HCT116 (cell line): Measurements from ENCODE around the gene AMOTL2. TPM values are rescaled to one million over a fixed set of nuclear protein-coding genes. Genes with fewer than 3 reads are reported as not detected.

Source experiments
- ATAC-seq: fragments of 200-7000 bp; cut with Tn5 transposase; 2 replicates; pipeline ENCODE4 v1.9.1; 2020; ENCODE audit warnings: mild to moderate bottlenecking, moderate library complexity
- BruUV-seq: library from RNA; stranded (reverse); fragments of 400-500 nt; replicated peaks from 2 replicates; lab custom pipeline; 2021; lab: Mats Ljungman, UMichigan
- CTCF ChIA-PET: fragments of 300-600 bp; sonication (Branson Sonifier 250); formaldehyde crosslinking; loops from one replicate; lab custom pipeline; 2021; ENCODE audit warnings: antibody characterized with exemption; lab: Charles Lee
- POLR2A ChIA-PET: fragments of 300-600, 350-600 bp; sonication (Branson Sonifier 250); formaldehyde crosslinking; loops from one replicate; lab custom pipeline; 2021; ENCODE audit warnings: antibody characterized with exemption; lab: Charles Lee
- RAD21 ChIA-PET, 2 experiments: fragments of 300-600 bp; sonication (Branson Sonifier 250); formaldehyde crosslinking; loops; one replicate each; lab custom pipeline; 2023; ENCODE audit warnings: low total read pairs in 2 of 2; ENCODE audit not compliant: uncharacterized antibody in 2 of 2, unreplicated experiment in 2 of 2, low non-redundant PET in 1 of 2; lab: Charles Lee
- DNase-seq: peaks from one replicate; pipeline ENCODE4 v3.0.0-alpha.2; 2010; ENCODE audit warnings: low read depth, low spot score
- H2AFZ ChIP-seq: fragments of 200-600 bp; shearing (Covaris generic), sonication (generic); 2 replicates; pipeline ENCODE4 v1.6.1; 2017; ENCODE audit warnings: low read depth, mixed run types, mixed read lengths, antibody characterized with exemption, low read length; ENCODE audit not compliant: poor library complexity, severe bottlenecking
- H3K27ac ChIP-seq: 2 replicates; pipeline ENCODE4 v1.5.1; 2012; ENCODE audit warnings: low read depth, low read length
- H3K27me3 ChIP-seq: fragments of 200-600 bp; sonication (generic); 2 replicates; pipeline ENCODE4 v1.6.1; 2016; ENCODE audit warnings: mixed run types, low read length, mixed read lengths; ENCODE audit not compliant: insufficient read depth
- H3K36me3 ChIP-seq, 2 experiments: fragments of 200-500 bp in 1 of 2; fragments of 200-600 bp in 1 of 2; sonication (Bioruptor generic) in 1 of 2; sonication (generic) in 1 of 2; 2 replicates each; pipeline versions ENCODE4 v1.5.1 to v1.6.1; 2014 to 2016; ENCODE audit warnings: low read length in 2 of 2, inconsistent platforms in 1 of 2, mixed read lengths in 1 of 2, mixed run types in 1 of 2; ENCODE audit not compliant: insufficient read depth in 2 of 2, control insufficient read depth in 1 of 2
- H3K4me1 ChIP-seq, 2 experiments: fragments of 200-600 bp in 1 of 2; sonication (generic) in 1 of 2; 2 replicates each; pipeline versions ENCODE4 v1.5.1 to v1.6.1; 2012 to 2017; ENCODE audit warnings: low read length in 2 of 2, inconsistent platforms in 1 of 2, mild to moderate bottlenecking in 1 of 2, mixed read lengths in 1 of 2, mixed run types in 1 of 2, moderate library complexity in 1 of 2; ENCODE audit not compliant: insufficient read depth in 2 of 2, control insufficient read depth in 1 of 2
- H3K4me2 ChIP-seq: fragments of 200-600 bp; sonication (generic); 2 replicates; pipeline ENCODE4 v1.6.1; 2017; ENCODE audit warnings: mixed run types, low read length, mixed read lengths
- H3K4me3 ChIP-seq, 2 experiments: fragments of 200-600 bp in 1 of 2; sonication (generic) in 1 of 2; replicated peaks in 1 of 2; 2 replicates each; pipeline ENCODE4 v1.5.1; 2011 to 2016; ENCODE audit warnings: low read length in 2 of 2, control low read depth in 1 of 2, low read depth in 1 of 2, mild to moderate bottlenecking in 1 of 2, mixed read lengths in 1 of 2, mixed run types in 1 of 2
- H3K79me2 ChIP-seq: fragments of 200-600 bp; sonication (generic); 2 replicates; pipeline ENCODE4 v1.6.1; 2017; ENCODE audit warnings: mild to moderate bottlenecking, mixed run types, low read length, moderate library complexity, mixed read lengths; ENCODE audit not compliant: insufficient read depth
- H3K9ac ChIP-seq: fragments of 200-600 bp; sonication (generic); 2 replicates; pipeline ENCODE4 v1.6.1; 2016; ENCODE audit warnings: low read length, mixed read lengths
- H3K9me2 ChIP-seq: fragments of 200-600 bp; sonication (generic), shearing (Covaris generic); 2 replicates; pipeline ENCODE4 v1.6.1; 2017; ENCODE audit warnings: mixed run types, mild to moderate bottlenecking, moderate library complexity; ENCODE audit not compliant: insufficient read depth
- H3K9me3 ChIP-seq, 2 experiments: fragments of 200-500 bp in 1 of 2; fragments of 200-600 bp in 1 of 2; sonication (Bioruptor generic) in 1 of 2; sonication (generic) in 1 of 2; 2 replicates each; pipeline ENCODE4 v1.6.1; 2014 to 2017; ENCODE audit warnings: low read length in 2 of 2, mixed read lengths in 2 of 2, inconsistent platforms in 1 of 2, low read depth in 1 of 2, mild to moderate bottlenecking in 1 of 2, mixed run types in 1 of 2, moderate library complexity in 1 of 2; ENCODE audit not compliant: control insufficient read depth in 1 of 2, insufficient read depth in 1 of 2
- H4K20me1 ChIP-seq: fragments of 200-600 bp; sonication (generic), shearing (Covaris generic); 2 replicates; pipeline ENCODE4 v1.6.1; 2017; ENCODE audit warnings: mixed run types, mild to moderate bottlenecking, moderate library complexity; ENCODE audit not compliant: insufficient read depth
- FOSL1 ChIP-seq: IDR thresholded peaks from 2 replicates; pipeline ENCODE4 v1.6.1; 2012; ENCODE audit warnings: low read depth
- ZNF274 ChIP-seq: fragments of 200-500 bp; sonication (Bioruptor generic); IDR thresholded peaks from 2 replicates; pipeline ENCODE4 v1.6.1; 2014; ENCODE audit warnings: mild to moderate bottlenecking, low read depth, low read length, inconsistent platforms
- intact Hi-C: fragments of 100-400 bp; cut with micrococcal nuclease; formaldehyde crosslinking; loops from 2 replicates; pipeline ENCODE4 v1.10.0; 2022
- total RNA-seq: library from RNA; stranded (reverse); gene quantifications from one replicate; pipeline ENCODE4 v1.2.1, GENCODE V29; 2021; ENCODE audit not compliant: unreplicated experiment
- TF ChIP-seq, protein P1 (sequence below): IDR thresholded peaks from 2 replicates; pipeline ENCODE4 v1.6.1; 2012; ENCODE audit warnings: low read depth
- TF ChIP-seq, protein P2 (sequence below), 3 experiments: fragments of 200-600 bp in 1 of 3; sonication (generic) in 1 of 3; IDR thresholded peaks in 2 of 3; conservative IDR thresholded peaks in 1 of 3; 2 replicates each; pipeline ENCODE4 v1.5.1; 2012 to 2017; ENCODE audit warnings: low read depth in 2 of 3, low read length in 2 of 3, antibody characterized with exemption in 1 of 3, borderline replicate concordance in 1 of 3, control low read depth in 1 of 3, mild to moderate bottlenecking in 1 of 3, mixed read lengths in 1 of 3, mixed run types in 1 of 3, moderate library complexity in 1 of 3; ENCODE audit not compliant: insufficient read depth in 1 of 3

The AMOTL2 gene
- total RNA-seq, 1 experiment from 2014 or later, result 54.0 TPM

DNA sequence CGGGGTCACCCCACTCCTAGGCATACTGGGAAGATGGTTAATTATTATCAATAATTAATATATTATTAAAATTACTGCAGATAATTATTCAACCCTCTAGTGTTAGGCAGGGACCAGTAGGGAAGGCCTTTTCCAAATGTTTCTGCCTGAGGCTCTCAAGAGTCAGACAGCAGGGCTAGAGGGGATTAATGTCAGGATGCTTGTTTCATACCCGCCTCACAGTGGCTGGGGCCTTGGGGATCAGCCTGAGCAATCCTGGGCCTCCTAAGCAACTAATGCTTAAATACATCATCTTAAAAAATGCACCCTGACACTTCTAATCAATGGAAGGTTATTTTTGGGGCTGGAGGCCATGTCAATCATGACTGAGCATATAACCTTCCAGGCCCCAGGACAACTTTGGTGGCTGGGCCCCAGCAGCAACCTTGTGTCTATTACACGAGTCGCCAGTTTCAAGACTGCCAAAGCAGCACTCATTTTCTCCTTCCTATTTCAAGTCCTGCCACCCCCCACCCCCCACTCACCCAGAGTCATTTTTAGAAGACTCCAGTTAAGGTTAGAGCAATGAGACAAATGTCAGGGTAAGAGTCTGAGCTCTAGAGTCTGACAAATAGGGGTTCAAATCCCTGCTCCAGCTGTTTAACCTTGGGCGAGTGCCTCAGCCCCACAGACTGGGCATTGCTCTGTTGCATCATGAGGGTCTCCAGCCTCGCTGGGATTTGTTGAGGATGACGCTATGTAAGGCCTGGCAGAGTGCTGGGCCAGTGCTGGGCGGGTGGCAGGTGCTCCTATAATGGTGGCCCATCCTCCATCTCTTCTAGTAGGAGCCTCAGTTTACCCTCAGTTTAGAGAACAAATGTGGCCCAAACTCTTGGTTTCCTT is 6.1 kb downstream of the AMOTL2 start:
- peaks cover 61% of the 10 kb centered on the region for H3K79me2 ChIP-seq
- POLR2A ChIA-PET, result no interaction called here
- no peak overlapping the region for H3K27ac ChIP-seq
- peaks cover 16 to 73% of the 10 kb centered on the region in 2 experiments for H3K36me3 ChIP-seq
- ATAC-seq, result no peak
- no peak for DNase-seq
- H3K4me1 ChIP-seq, result peaks cover 48 to 98% of the 10 kb centered on the region in 2 experiments
- H4K20me1 ChIP-seq, result peaks cover 9% of the 10 kb centered on the region; the same call in 1 of the 2 replicates
- no peaks in the 10 kb centered on the region for H3K9me3 ChIP-seq
- CTCF ChIA-PET, result interaction anchor here (1.2 kb wide), 1 partner anchor 105 kb away, joined by 3 read pairs; no protein-coding TSS in a partner anchor
- H3K9ac ChIP-seq, result no peak overlapping the region
- H3K27me3 ChIP-seq, result no peaks in the 10 kb centered on the region
- TF ChIP-seq ZNF274 (no peak), FOSL1 (no peak)
- TF ChIP-seq, protein P1, sequence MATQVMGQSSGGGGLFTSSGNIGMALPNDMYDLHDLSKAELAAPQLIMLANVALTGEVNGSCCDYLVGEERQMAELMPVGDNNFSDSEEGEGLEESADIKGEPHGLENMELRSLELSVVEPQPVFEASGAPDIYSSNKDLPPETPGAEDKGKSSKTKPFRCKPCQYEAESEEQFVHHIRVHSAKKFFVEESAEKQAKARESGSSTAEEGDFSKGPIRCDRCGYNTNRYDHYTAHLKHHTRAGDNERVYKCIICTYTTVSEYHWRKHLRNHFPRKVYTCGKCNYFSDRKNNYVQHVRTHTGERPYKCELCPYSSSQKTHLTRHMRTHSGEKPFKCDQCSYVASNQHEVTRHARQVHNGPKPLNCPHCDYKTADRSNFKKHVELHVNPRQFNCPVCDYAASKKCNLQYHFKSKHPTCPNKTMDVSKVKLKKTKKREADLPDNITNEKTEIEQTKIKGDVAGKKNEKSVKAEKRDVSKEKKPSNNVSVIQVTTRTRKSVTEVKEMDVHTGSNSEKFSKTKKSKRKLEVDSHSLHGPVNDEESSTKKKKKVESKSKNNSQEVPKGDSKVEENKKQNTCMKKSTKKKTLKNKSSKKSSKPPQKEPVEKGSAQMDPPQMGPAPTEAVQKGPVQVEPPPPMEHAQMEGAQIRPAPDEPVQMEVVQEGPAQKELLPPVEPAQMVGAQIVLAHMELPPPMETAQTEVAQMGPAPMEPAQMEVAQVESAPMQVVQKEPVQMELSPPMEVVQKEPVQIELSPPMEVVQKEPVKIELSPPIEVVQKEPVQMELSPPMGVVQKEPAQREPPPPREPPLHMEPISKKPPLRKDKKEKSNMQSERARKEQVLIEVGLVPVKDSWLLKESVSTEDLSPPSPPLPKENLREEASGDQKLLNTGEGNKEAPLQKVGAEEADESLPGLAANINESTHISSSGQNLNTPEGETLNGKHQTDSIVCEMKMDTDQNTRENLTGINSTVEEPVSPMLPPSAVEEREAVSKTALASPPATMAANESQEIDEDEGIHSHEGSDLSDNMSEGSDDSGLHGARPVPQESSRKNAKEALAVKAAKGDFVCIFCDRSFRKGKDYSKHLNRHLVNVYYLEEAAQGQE, result no peak
- TF ChIP-seq, protein P2, sequence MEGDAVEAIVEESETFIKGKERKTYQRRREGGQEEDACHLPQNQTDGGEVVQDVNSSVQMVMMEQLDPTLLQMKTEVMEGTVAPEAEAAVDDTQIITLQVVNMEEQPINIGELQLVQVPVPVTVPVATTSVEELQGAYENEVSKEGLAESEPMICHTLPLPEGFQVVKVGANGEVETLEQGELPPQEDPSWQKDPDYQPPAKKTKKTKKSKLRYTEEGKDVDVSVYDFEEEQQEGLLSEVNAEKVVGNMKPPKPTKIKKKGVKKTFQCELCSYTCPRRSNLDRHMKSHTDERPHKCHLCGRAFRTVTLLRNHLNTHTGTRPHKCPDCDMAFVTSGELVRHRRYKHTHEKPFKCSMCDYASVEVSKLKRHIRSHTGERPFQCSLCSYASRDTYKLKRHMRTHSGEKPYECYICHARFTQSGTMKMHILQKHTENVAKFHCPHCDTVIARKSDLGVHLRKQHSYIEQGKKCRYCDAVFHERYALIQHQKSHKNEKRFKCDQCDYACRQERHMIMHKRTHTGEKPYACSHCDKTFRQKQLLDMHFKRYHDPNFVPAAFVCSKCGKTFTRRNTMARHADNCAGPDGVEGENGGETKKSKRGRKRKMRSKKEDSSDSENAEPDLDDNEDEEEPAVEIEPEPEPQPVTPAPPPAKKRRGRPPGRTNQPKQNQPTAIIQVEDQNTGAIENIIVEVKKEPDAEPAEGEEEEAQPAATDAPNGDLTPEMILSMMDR (IDR thresholded peaks at IDR 0.05 in 2 of 3, conservative IDR thresholded peaks at IDR 0.05 in 1 of 3; ENCODE audit: borderline replicate concordance in 1 of 3, insufficient read depth in 1 of 3, low read depth in 2 of 3, low read length in 2 of 3), result no peak
- H3K9me2 ChIP-seq, result no peaks in the 10 kb centered on the region
- no peak overlapping the region for H3K4me3 ChIP-seq
- no peak overlapping the region for H3K4me2 ChIP-seq
- intact Hi-C loops, result no loop called here
- RAD21 ChIA-PET, result no interaction called here
- H2AFZ ChIP-seq, result no peak overlapping the region
- BruUV-seq, result no TSS peak
